SK-N-SH treated with all-trans-retinoic acid at 6 μM for 48 hours (cell line): ENCODE measurements around the gene EMC9.

Source experiments
- ARNTL ChIP-seq: fragments of 450-650 bp; formaldehyde crosslinking; IDR thresholded peaks from 2 replicates; pipeline ENCODE4 v1.5.0; 2020; ENCODE audit warnings: low read depth, mild to moderate bottlenecking, moderate library complexity, borderline replicate concordance
- BACH2 ChIP-seq: fragments of 250-450 bp; sonication (Bioruptor Pico); IDR thresholded peaks from 2 replicates; pipeline ENCODE4 v1.9.0; 2021; ENCODE audit warnings: mild to moderate bottlenecking, borderline replicate concordance
- RARB ChIP-seq: fragments of 250-450 bp; sonication (Bioruptor Pico); IDR thresholded peaks from 2 replicates; pipeline ENCODE4 v1.8.0; 2021; ENCODE audit warnings: mild to moderate bottlenecking, moderate library complexity
- TSHZ2 ChIP-seq: fragments of 250-450 bp; sonication (Bioruptor Pico); IDR thresholded peaks from 2 replicates; pipeline ENCODE4 v1.5.0; 2020; ENCODE audit warnings: mild to moderate bottlenecking, moderate library complexity
- ZFP30 ChIP-seq: fragments of 450-650 bp; formaldehyde crosslinking; IDR thresholded peaks from 2 replicates; pipeline ENCODE4 v1.5.0; 2022; ENCODE audit warnings: mild to moderate bottlenecking, moderate library complexity
- TF ChIP-seq, protein P1 (sequence below): fragments of 250-450 bp; sonication (Bioruptor Pico); IDR thresholded peaks from 2 replicates; pipeline ENCODE4 v1.8.0; 2021; ENCODE audit warnings: low read depth, mild to moderate bottlenecking, moderate library complexity, borderline replicate concordance
- TF ChIP-seq, protein P2 (sequence below): fragments of 250-450 bp; sonication (Bioruptor Pico); IDR thresholded peaks from 2 replicates; pipeline ENCODE4 v1.8.0; 2020; ENCODE audit warnings: mild to moderate bottlenecking, moderate library complexity, borderline replicate concordance

GRCh38 chr14:24119691-24120090, 21.7 kb downstream of the EMC9 start:
- TF ChIP-seq ARNTL (CRISPR knock-in tag) (no peak), BACH2 (CRISPR knock-in tag) (no peak), TSHZ2 (CRISPR knock-in tag) (no peak), ZFP30 (no peak), RARB (no peak)
- TF ChIP-seq, protein P1, sequence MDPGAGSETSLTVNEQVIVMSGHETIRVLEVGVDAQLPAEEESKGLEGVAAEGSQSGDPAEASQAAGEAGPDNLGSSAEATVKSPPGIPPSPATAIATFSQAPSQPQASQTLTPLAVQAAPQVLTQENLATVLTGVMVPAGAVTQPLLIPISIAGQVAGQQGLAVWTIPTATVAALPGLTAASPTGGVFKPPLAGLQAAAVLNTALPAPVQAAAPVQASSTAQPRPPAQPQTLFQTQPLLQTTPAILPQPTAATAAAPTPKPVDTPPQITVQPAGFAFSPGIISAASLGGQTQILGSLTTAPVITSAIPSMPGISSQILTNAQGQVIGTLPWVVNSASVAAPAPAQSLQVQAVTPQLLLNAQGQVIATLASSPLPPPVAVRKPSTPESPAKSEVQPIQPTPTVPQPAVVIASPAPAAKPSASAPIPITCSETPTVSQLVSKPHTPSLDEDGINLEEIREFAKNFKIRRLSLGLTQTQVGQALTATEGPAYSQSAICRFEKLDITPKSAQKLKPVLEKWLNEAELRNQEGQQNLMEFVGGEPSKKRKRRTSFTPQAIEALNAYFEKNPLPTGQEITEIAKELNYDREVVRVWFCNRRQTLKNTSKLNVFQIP (CRISPR knock-in tag) = no peak
- TF ChIP-seq, protein P2, sequence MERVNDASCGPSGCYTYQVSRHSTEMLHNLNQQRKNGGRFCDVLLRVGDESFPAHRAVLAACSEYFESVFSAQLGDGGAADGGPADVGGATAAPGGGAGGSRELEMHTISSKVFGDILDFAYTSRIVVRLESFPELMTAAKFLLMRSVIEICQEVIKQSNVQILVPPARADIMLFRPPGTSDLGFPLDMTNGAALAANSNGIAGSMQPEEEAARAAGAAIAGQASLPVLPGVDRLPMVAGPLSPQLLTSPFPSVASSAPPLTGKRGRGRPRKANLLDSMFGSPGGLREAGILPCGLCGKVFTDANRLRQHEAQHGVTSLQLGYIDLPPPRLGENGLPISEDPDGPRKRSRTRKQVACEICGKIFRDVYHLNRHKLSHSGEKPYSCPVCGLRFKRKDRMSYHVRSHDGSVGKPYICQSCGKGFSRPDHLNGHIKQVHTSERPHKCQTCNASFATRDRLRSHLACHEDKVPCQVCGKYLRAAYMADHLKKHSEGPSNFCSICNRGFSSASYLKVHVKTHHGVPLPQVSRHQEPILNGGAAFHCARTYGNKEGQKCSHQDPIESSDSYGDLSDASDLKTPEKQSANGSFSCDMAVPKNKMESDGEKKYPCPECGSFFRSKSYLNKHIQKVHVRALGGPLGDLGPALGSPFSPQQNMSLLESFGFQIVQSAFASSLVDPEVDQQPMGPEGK (CRISPR knock-in tag) = no peak
